Suprapubic skin (tissue), 4 donors: ENCODE measurements around the gene PLXND1. TPM values are rescaled to one million over a fixed set of nuclear protein-coding genes. Genes with fewer than 3 reads are reported as not detected.

Experiments used
- DNase-seq, 2 donors: peaks; one replicate each; pipeline ENCODE4 v3.0.0-alpha.2; 2019; ENCODE audit warnings: low spot score in 2 of 2
- H3K27ac ChIP-seq: fragments of 200-600 bp; sonication (generic); one replicate; pipeline ENCODE4 v1.5.1; 2019
- H3K27me3 ChIP-seq: fragments of 200-600 bp; sonication (generic); one replicate; pipeline ENCODE4 v1.5.1; 2019
- H3K36me3 ChIP-seq: fragments of 200-600 bp; sonication (generic); one replicate; pipeline ENCODE4 v1.5.1; 2019
- H3K4me1 ChIP-seq: fragments of 200-600 bp; sonication (generic); one replicate; pipeline ENCODE4 v1.5.1; 2019
- H3K4me3 ChIP-seq: fragments of 200-600 bp; sonication (generic); one replicate; pipeline ENCODE4 v1.5.1; 2019; ENCODE audit warnings: mild to moderate bottlenecking
- H3K9me3 ChIP-seq: fragments of 200-600 bp; sonication (generic); one replicate; pipeline ENCODE4 v1.5.1; 2019
- EP300 ChIP-seq: sonication (generic); formaldehyde crosslinking; IDR thresholded peaks from one replicate; pipeline ENCODE4 v1.6.1; 2017; ENCODE audit warnings: antibody characterized with exemption
- POLR2A ChIP-seq, 2 donors: fragments of 450-650 bp; IDR thresholded peaks; one replicate each; pipeline ENCODE4 v1.6.1; 2017; ENCODE audit warnings: antibody characterized with exemption in 2 of 2, mild to moderate bottlenecking in 2 of 2, moderate library complexity in 2 of 2
- POLR2AphosphoS5 ChIP-seq, 3 donors: sonication (generic); formaldehyde crosslinking; IDR thresholded peaks; one replicate each; pipeline ENCODE4 v1.6.1; 2017; ENCODE audit warnings: antibody characterized with exemption in 3 of 3
- WGBS: methylation state at CpG from one replicate; pipeline ENCODE4 v1.1.5; 2018; 5-methylcytosine and 5-hydroxymethylcytosine counted together
- total RNA-seq, 4 donors: library from RNA; depleted of rRNA; stranded (reverse); fragments of >200 nt; gene quantifications; one replicate each; pipeline ENCODE4 v1.1.0, GENCODE V29; 2016
- TF ChIP-seq, protein P1 (sequence below), 2 donors: fragments of 200-600 bp in 1 of 2; fragments of 450-650 bp in 1 of 2; sonication (generic) in 1 of 2; IDR thresholded peaks; one replicate each; pipeline ENCODE4 v1.5.1; 2016 to 2019; ENCODE audit warnings: antibody characterized with exemption in 2 of 2, mild to moderate bottlenecking in 1 of 2, moderate library complexity in 1 of 2

PLXND1 gene
- total RNA-seq, 4 donors from 2014 or later = 19.0 to 51.0 (median 30.8) TPM

DNA sequence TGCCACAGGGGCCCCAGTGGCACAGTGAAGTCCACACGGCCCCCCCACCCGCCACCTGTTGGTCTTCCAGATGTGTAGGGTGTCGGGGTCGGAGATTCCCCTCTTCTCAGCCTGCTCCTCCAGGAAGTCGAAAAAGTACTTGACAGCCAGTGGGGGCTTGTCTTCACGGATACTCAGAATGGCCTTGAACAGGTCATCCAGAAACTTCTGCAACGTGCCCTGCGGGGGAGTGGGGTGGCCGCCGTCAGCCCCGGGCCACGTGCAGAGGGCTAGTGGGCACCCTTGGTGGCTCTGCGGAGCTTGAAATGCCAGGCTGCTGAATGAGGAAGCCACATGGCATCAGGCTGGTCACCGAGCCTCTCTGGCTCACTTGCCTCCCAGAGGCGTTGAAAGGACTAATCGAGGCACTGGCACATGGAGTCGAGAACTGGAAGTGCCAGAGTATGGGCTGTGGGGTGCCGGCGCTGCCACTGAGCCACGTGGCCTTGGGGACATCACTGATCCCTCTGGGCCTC is 46.9 kb downstream of the PLXND1 start:
- Histone ChIP-seq H3K4me1 (peaks cover 71% of the 10 kb centered on the region), H3K27me3 (no peaks in the 10 kb centered on the region), H3K4me3 (no peak overlapping the region), H3K36me3 (peaks cover 42% of the 10 kb centered on the region), H3K9me3 (no peaks in the 10 kb centered on the region), H3K27ac (peak overlapping the region; percentile 86)
- no peak for DNase-seq
- WGBS = 90% methylated on average over 7 of the region's 20 CpGs
- TF ChIP-seq POLR2AphosphoS5 (IDR thresholded peaks at IDR 0.05) = no peak
- TF ChIP-seq POLR2A (IDR thresholded peaks at IDR 0.05) = no peak
- TF ChIP-seq, protein P1, sequence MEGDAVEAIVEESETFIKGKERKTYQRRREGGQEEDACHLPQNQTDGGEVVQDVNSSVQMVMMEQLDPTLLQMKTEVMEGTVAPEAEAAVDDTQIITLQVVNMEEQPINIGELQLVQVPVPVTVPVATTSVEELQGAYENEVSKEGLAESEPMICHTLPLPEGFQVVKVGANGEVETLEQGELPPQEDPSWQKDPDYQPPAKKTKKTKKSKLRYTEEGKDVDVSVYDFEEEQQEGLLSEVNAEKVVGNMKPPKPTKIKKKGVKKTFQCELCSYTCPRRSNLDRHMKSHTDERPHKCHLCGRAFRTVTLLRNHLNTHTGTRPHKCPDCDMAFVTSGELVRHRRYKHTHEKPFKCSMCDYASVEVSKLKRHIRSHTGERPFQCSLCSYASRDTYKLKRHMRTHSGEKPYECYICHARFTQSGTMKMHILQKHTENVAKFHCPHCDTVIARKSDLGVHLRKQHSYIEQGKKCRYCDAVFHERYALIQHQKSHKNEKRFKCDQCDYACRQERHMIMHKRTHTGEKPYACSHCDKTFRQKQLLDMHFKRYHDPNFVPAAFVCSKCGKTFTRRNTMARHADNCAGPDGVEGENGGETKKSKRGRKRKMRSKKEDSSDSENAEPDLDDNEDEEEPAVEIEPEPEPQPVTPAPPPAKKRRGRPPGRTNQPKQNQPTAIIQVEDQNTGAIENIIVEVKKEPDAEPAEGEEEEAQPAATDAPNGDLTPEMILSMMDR (IDR thresholded peaks at IDR 0.05) = no peak
- no peak for TF ChIP-seq EP300

DNA sequence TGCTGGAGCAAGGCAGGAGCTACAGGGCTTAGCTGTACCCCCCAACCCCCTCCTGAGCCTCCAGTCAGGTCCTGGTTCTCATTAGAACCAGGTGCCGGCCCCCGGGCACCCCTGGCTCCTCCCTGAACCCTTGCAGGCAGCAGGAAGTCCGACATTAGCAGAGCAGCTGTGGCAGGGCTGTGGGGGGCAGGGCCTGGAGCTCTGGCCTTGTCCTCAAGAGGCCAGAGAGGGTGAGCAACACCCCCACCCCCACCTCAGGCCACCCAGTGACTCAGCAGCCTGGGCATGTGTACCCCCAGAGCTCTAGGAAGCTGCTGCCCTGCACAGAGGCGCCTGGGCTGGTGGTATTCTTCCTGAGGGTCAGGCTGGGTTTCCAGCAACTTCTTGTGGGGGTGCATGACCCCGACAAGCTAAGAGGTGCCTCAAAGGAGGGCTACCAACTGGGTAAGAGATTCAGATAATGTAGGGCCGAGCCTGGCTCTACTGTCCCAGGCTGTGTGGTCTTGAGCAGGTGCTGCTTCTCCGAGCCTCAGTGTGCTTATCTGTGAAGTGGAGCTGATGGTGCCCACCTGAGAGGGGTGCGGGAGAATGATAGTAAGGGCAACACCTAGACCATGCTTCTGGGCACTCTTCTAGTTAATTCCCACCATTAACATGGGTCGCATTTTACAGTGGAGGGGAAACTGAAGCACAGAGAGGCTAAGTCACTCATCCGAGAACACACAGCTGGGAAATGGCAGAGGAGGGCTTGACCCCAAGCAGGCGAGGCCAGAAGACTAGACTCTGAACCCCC is 47.5 kb downstream of the PLXND1 start:
- peak overlapping the region; percentile 2 for H3K27ac ChIP-seq
- H3K36me3 ChIP-seq = peaks cover 41% of the 10 kb centered on the region

DNA sequence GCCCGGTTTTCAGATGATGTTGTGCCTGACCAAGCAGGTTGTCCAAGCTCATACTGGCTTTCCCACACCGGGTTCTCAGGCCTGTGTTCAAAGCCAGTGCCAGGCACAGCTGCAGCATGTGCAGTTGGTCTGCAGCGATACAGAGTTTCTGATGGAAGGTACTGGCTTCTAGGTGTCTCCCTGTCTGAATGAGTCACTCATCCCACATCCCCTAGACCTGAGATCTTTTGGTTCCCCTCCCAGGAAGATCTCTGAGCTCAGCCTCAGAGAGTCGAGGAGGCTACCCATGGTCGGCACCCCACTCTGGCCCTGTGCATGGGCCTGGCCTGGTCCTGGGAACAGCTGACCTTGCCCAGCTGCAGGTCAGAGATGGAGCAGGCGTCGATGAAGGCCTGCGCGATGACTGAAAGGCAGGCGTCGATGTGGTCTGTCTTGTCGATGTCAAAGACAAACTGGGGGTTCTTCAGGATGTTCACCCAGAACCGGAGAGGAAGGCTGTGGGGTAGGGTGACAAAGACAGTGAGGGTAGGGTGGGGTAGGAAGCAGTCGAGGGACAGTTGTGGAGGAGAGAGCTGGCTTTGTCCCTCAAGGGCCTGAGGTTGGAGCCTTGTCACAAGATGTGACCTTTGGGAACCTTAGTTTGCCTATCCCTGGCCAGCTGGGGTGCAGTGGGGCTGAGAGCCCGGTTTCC is 48.2 kb downstream of the PLXND1 start:
- H3K36me3 ChIP-seq = peaks cover 37% of the 10 kb centered on the region
- H3K4me1 ChIP-seq = peaks cover 74% of the 10 kb centered on the region
- peak overlapping the region; percentile 3 for H3K27ac ChIP-seq
- TF ChIP-seq POLR2A (IDR thresholded peaks at IDR 0.05) = no peak
- TF ChIP-seq, protein P1 (IDR thresholded peaks at IDR 0.05) = no peak
- no peak for TF ChIP-seq EP300
- TF ChIP-seq POLR2AphosphoS5 (IDR thresholded peaks at IDR 0.05) = no peak
- 79% methylated on average over 13 of the region's 15 CpGs for WGBS
- H3K9me3 ChIP-seq = no peaks in the 10 kb centered on the region
- no peaks in the 10 kb centered on the region for H3K27me3 ChIP-seq
- no peak for DNase-seq
- no peak overlapping the region for H3K4me3 ChIP-seq

More for the DNA sequence above, 47.5 kb downstream of the PLXND1 start:
- no peaks in the 10 kb centered on the region for H3K27me3 ChIP-seq
- peaks cover 73% of the 10 kb centered on the region for H3K4me1 ChIP-seq
- no peak overlapping the region for H3K4me3 ChIP-seq
- 87% methylated on average over 7 of the region's 11 CpGs for WGBS
- TF ChIP-seq EP300 = no peak
- TF ChIP-seq POLR2AphosphoS5 (IDR thresholded peaks at IDR 0.05) = no peak
- H3K9me3 ChIP-seq = no peaks in the 10 kb centered on the region
- DNase-seq = no peak

DNA sequence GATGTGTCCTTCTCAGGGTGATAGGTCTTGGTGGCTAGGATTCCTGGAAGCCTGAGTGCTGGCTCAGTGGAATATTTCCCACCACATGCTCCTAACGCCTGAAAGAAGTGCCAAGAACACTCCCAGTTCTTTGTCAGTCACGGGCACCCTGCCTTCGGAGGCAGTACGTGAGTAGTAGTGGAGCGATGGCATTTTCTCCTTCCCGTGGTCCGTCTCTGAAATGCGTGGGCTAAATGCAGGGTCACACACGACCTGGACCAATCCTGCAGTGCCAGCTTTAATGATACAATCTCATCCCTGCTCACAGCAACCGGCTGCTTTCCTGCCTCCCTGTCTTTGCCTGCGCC is 49.0 kb downstream of the PLXND1 start:
- DNase-seq = peak in 1 of 2 donors; percentile 75
- H3K4me3 ChIP-seq = no peak overlapping the region
- H3K36me3 ChIP-seq = peaks cover 30% of the 10 kb centered on the region
- TF ChIP-seq EP300 (no peak), POLR2A (IDR thresholded peaks at IDR 0.05) (no peak), POLR2AphosphoS5 (IDR thresholded peaks at IDR 0.05) (no peak)
- TF ChIP-seq, protein P1 (IDR thresholded peaks at IDR 0.05) = no peak
- H3K4me1 ChIP-seq = peaks cover 80% of the 10 kb centered on the region
- H3K27me3 ChIP-seq = no peaks in the 10 kb centered on the region
- 31% methylated on average over 11 of the region's 11 CpGs for WGBS
- H3K27ac ChIP-seq = peak overlapping the region; percentile 3
- no peaks in the 10 kb centered on the region for H3K9me3 ChIP-seq

DNA sequence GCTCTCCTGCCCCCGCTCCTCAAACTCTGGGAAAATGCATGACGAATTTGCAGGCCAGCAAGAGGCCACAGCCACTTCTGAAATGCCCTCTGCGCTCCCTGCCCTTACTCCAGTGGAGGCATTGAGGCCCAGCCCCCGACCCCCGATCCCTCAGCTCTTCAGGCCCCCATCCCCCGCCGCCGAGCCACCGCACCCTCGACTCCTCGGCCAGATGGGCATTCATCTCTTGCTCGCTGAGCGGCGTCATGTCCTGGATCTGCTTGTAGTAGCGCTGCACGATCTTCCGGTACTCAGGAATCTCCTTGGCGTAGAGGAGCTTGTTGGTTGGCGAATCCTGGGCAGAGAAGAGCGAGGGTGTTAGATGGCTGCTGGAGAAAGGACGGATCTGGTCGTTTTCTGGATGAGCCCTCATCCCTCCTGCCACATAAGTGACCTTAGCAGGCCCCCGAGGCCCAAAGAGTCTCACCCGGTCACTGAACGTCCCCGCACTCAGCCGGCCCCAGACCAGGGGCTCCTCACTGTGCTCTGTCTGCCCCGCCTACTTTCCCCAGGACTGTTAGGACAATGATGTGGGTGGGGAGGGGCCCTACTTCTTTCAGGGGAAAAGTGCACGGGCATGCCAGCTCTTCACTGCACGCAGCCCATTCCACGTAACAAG is 49.5 kb downstream of the PLXND1 start:
- H3K4me3 ChIP-seq = no peak overlapping the region
- 80% methylated on average over 28 of the region's 31 CpGs for WGBS
- no peak for DNase-seq
- H3K36me3 ChIP-seq = peaks cover 30% of the 10 kb centered on the region
- peaks cover 83% of the 10 kb centered on the region for H3K4me1 ChIP-seq
- H3K27me3 ChIP-seq = no peaks in the 10 kb centered on the region
- H3K27ac ChIP-seq = peak overlapping the region; percentile 4
- TF ChIP-seq POLR2A (IDR thresholded peaks at IDR 0.05) = no peak
- no peak for TF ChIP-seq EP300
- TF ChIP-seq POLR2AphosphoS5 (IDR thresholded peaks at IDR 0.05) = no peak
- TF ChIP-seq, protein P1 (IDR thresholded peaks at IDR 0.05) = no peak
- H3K9me3 ChIP-seq = no peaks in the 10 kb centered on the region
